ENCODE results near the gene PARD3B.

The PARD3B gene

GRCh38 chr2:204730603-204731002 lies 185.3 kb downstream of the PARD3B start:
- no peaks in the 10 kb centered on the region for H3K27me3 ChIP-seq (replicated peaks; ENCODE audit: insufficient read depth, low read length)
- H3K27ac ChIP-seq (ENCODE audit: low read length), result no peak overlapping the region
- no peaks in the 10 kb centered on the region for H4K20me1 ChIP-seq (ENCODE audit: insufficient read depth, low read length)
- TF ChIP-seq EZH2 (optimal IDR thresholded peaks at IDR 0.05; ENCODE audit: low read depth, low read length) (no peak), CTCF (IDR thresholded peaks at IDR 0.05; ENCODE audit: low read length) (no peak), EZH2phosphoT487 (IDR thresholded peaks at IDR 0.05; ENCODE audit: low read length) (no peak)
- no peaks in the 10 kb centered on the region for H3F3A ChIP-seq (ENCODE audit: insufficient read depth, low read length)
- no peak for DNase-seq
- no peaks in the 10 kb centered on the region for H3K9me3 ChIP-seq (replicated peaks; ENCODE audit: insufficient read depth, low read length)
- no peaks in the 10 kb centered on the region for H3K4me1 ChIP-seq (ENCODE audit: low read length)
- H2AFZ ChIP-seq (ENCODE audit: low read length), result no peak overlapping the region
- no peaks in the 10 kb centered on the region for H3K79me2 ChIP-seq (ENCODE audit: low read length)
- H3K4me2 ChIP-seq (ENCODE audit: low read depth, low read length), result no peak overlapping the region
- H3K9me2 ChIP-seq (replicated peaks; ENCODE audit: insufficient read depth, low read length), result no peaks in the 10 kb centered on the region
- no peaks in the 10 kb centered on the region for H3K36me3 ChIP-seq (replicated peaks; ENCODE audit: insufficient read depth, low read length)
- no peak overlapping the region for H3K4me3 ChIP-seq (ENCODE audit: low read length)
- no peak overlapping the region for H3K9ac ChIP-seq (ENCODE audit: low read length)

DNA sequence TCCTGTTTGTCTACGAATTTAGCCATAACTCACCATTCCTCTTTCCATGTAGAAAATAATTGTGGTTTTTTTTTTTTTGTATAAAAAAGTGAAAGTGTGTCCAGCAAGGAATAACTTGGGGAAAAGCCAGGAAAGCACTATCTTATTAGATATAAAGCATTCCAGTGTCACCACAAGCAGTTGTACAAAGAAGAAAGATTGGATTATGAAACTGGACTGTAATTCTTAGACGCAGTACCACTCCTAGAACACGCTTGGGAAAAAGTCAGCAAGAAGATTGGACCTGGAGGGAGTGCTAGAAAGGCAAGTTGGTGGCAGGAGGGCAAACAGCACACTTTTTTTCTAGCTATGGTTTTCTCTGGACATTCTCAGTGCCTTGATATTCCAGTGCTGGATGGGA lies 186.7 kb downstream of the PARD3B start:
- no peak overlapping the region for H3K9ac ChIP-seq (ENCODE audit: low read length)
- no peaks in the 10 kb centered on the region for H3K4me1 ChIP-seq (ENCODE audit: low read length)
- no peak overlapping the region for H3K4me2 ChIP-seq (ENCODE audit: low read depth, low read length)
- H3K9me3 ChIP-seq (replicated peaks; ENCODE audit: insufficient read depth, low read length), result no peaks in the 10 kb centered on the region
- no peaks in the 10 kb centered on the region for H3K27me3 ChIP-seq (replicated peaks; ENCODE audit: insufficient read depth, low read length)
- no peaks in the 10 kb centered on the region for H3K79me2 ChIP-seq (ENCODE audit: low read length)
- H3K36me3 ChIP-seq (replicated peaks; ENCODE audit: insufficient read depth, low read length), result no peaks in the 10 kb centered on the region
- H3K27ac ChIP-seq (ENCODE audit: low read length), result no peak overlapping the region
- no peaks in the 10 kb centered on the region for H3K9me2 ChIP-seq (replicated peaks; ENCODE audit: insufficient read depth, low read length)
- no peaks in the 10 kb centered on the region for H3F3A ChIP-seq (ENCODE audit: insufficient read depth, low read length)
- no peak for DNase-seq
- no peak overlapping the region for H3K4me3 ChIP-seq (ENCODE audit: low read length)
- H2AFZ ChIP-seq (ENCODE audit: low read length), result no peak overlapping the region
- TF ChIP-seq EZH2phosphoT487 (IDR thresholded peaks at IDR 0.05; ENCODE audit: low read length), result no peak
- TF ChIP-seq EZH2 (optimal IDR thresholded peaks at IDR 0.05; ENCODE audit: low read depth, low read length), result no peak
- TF ChIP-seq CTCF (IDR thresholded peaks at IDR 0.05; ENCODE audit: low read length), result no peak
- H4K20me1 ChIP-seq (ENCODE audit: insufficient read depth, low read length), result no peaks in the 10 kb centered on the region

DNA sequence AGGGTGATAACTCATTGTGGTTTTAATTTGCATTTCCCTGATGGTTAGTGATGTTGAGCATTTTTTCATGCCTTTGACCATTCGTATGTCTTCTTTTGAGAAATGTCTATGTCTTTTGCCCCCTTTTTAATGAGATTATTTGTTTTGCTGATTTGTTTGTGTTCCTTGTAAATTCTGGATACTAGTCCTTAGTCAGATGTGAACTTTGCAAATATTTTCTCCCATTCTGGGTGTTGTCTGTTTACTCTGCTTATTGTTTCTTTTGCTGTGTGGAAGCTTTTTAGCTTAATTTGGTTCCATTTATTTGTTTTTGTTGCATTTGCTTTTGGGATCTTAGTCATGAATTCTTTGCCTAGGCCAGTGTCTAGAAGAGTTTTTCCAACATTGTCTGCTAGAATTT lies 192.0 kb downstream of the PARD3B start:
- Histone ChIP-seq H3K4me1 (ENCODE audit: low read length) (no peaks in the 10 kb centered on the region), H3K36me3 (replicated peaks; ENCODE audit: insufficient read depth, low read length) (no peaks in the 10 kb centered on the region), H3K4me2 (ENCODE audit: low read depth, low read length) (no peak overlapping the region), H2AFZ (ENCODE audit: low read length) (no peak overlapping the region), H3K9ac (ENCODE audit: low read length) (no peak overlapping the region), H3K9me3 (replicated peaks; ENCODE audit: insufficient read depth, low read length) (no peaks in the 10 kb centered on the region), H3K9me2 (replicated peaks; ENCODE audit: insufficient read depth, low read length) (no peaks in the 10 kb centered on the region), H3F3A (ENCODE audit: insufficient read depth, low read length) (no peaks in the 10 kb centered on the region), H3K79me2 (ENCODE audit: low read length) (no peaks in the 10 kb centered on the region), H4K20me1 (ENCODE audit: insufficient read depth, low read length) (no peaks in the 10 kb centered on the region), H3K27ac (ENCODE audit: low read length) (no peak overlapping the region), H3K4me3 (ENCODE audit: low read length) (no peak overlapping the region), H3K27me3 (replicated peaks; ENCODE audit: insufficient read depth, low read length) (no peaks in the 10 kb centered on the region)
- TF ChIP-seq EZH2phosphoT487 (IDR thresholded peaks at IDR 0.05; ENCODE audit: low read length) (no peak), EZH2 (optimal IDR thresholded peaks at IDR 0.05; ENCODE audit: low read depth, low read length) (no peak), CTCF (IDR thresholded peaks at IDR 0.05; ENCODE audit: low read length) (no peak)
- no peak for DNase-seq

All from MM.1S (cell line).